ENCODE measurements around the gene LRRC26.

Gene LRRC26

DNA sequence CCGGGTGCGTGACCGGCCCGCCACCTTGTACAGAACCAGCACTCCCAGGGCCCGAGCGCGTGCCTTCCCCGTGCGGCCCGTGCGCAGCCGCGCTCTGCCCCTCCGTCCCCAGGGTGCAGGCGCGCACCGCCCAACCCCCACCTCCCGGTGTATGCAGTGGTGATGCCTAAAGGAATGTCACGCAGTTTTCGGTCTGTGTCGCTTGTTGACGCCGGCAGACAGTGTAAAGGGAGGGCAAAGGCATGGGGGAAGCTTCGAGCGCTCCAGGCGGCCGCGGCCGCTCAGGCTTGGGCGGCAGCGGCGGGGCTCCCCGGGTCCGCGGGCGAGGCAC is 1.3 kb downstream of the LRRC26 start:
- no peak for DNase-seq (ENCODE audit: low read depth in 2 of 2)

DNA sequence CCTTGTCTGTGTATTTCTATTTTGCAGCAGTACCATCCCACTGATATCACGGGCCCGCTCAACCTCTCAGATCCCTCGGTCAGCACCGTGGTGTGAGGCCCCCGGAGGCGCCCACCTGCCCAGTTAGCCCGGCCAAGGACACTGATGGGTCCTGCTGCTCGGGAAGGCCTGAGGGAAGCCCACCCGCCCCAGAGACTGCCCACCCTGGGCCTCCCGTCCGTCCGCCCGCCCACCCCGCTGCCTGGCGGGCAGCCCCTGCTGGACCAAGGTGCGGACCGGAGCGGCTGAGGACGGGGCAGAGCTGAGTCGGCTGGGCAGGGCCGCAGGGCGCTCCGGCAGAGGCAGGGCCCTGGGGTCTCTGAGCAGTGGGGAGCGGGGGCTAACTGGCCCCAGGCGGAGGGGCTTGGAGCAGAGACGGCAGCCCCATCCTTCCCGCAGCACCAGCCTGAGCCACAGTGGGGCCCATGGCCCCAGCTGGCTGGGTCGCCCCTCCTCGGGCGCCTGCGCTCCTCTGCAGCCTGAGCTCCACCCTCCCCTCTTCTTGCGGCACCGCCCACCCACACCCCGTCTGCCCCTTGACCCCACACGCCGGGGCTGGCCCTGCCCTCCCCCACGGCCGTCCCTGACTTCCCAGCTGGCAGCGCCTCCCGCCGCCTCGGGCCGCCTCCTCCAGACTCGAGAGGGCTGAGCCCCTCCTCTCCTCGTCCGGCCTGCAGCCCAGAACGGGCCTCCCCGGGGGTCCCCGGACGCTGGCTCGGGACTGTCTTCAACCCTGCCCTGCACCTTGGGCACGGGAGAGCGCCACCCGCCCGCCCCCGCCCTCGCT is 1.9 kb downstream of the LRRC26 start:
- no peak for DNase-seq (ENCODE audit: low read depth in 2 of 2)

DNA sequence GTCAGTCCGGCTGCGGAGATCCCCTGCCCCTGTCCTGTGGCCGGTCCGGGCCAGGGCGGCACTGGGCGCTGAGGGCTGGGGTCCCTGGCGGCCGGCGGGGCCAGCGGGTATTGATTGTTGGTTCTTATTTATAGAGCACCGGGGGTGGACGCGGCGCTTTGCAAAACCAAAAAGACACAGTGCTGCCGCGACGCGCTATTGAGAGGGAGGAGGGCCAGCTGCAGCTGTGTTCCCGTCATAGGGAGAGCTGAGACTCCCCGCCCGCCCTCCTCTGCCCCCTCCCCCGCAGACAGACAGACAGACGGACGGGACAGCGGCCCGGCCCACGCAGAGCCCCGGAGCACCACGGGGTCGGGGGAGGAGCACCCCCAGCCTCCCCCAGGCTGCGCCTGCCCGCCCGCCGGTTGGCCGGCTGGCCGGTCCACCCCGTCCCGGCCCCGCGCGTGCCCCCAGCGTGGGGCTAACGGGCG is 2.5 kb downstream of the LRRC26 start:
- DNase-seq (ENCODE audit: low read depth in 2 of 2), result no peak

DNA sequence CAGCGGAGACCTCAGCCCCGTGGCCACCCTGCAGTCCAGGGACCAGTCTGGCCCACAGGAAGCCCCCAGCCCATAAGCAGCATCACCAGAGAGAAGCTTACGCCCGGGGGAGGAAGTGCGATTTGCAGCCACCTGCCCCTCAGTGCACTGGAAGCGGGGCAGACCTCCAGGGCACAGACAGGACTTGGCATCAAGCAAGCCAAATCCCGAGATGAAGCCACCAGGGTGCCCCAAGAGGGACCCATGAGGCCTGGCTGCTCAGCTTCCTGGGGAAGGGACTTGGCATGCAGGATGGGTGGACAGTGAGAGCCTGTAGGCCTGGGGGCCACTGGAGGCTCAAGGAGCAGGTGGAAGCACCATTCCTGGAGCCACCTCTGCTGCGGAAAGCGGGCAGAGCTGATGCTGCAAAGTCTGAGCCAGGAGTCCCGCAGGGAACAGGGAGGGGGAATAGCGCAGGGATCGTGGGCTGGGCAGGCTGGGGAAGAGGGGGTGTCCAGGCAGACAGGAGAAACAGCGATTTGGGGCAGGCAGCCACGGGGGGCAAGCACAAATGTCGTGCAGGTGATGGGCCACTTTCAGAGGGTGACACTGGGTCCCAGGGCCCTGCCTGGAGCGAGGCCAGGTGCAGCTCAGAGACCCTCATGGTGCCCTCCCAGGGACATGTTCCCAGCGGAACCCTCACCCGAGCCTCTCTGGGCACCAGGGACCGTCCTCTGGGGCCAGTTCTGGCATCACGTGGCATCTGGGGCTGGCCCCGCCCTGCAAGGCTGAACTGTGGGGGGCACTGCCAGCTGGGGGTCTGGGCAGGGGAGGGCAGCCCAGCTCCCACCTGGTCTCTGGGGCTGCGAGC is 3.2 kb downstream of the LRRC26 start:
- no peak for DNase-seq (ENCODE audit: low read depth in 2 of 2)

DNA sequence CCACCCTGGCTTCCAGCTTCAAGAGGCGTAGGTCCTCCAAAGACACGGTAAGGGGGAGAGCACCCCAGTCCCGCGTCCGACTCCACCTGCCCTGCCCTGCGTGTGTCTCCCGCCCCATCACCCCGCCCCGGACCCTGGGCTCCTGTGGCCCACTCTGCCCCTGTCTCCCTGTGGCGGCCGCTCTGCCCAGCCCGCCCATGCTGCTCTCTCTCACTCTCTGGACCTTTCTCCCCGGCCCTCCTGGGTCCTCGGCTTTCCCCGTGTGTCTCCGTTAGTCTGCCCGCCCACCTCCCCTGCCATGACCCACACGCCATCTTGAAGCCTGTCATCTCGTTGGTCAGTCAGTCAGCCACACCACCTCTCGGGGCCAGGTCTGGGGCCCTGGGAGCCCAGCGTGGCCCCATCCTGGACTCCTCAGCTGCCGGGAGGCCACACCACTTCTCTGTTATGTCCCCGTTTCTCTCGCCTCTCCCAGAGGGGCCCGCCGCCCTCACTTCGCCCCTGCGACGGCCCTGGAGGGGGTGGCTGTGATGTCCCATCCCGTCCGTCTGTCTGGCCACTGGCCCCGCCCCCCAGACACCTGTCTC is 4.5 kb downstream of the LRRC26 start:
- no peak for DNase-seq (ENCODE audit: low read depth in 2 of 2)

DNA sequence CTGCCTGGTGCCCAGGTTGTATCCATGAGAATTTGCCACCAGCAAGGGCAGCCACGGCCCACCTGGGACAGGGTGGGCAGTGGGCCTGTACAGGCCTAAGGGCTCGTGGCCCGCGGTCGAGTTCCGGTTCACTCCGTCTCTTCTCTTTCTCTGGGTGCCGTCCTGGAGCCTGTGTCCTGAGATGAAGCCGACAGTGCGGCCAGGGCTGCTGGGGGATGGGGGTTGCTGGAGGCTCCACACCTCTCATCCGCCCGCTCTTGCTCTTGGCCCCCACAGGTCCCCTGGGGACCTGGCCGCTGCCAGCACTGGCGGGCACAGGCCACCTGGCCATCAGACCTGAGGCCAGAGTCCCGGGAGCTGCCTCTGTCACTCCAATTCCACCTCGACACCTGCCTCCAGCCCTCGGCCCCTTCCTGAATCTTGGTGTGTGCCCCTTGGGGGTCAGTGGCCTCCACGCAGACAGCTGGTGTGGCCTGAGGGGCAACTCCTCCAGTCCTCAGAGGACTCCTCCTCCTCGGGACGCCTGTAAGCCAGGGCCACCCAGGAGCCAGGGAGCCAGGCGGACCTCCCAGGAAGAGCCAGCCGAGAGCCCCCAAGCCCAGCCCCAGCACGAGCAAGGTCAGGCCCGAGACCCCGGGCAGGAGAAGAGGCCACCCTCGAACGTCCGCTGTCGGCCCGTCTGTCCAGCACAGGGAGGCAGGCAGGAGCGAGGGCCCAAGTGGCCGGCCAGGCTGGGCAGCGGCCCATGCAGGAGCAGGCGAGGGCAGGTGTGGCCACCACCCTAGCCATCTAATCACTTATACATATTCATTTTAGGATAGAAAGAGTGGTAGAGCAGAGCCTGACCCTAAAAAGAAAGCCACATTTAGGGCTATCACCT is 5.2 kb downstream of the LRRC26 start:
- DNase-seq (ENCODE audit: low read depth in 2 of 2), result no peak

DNA sequence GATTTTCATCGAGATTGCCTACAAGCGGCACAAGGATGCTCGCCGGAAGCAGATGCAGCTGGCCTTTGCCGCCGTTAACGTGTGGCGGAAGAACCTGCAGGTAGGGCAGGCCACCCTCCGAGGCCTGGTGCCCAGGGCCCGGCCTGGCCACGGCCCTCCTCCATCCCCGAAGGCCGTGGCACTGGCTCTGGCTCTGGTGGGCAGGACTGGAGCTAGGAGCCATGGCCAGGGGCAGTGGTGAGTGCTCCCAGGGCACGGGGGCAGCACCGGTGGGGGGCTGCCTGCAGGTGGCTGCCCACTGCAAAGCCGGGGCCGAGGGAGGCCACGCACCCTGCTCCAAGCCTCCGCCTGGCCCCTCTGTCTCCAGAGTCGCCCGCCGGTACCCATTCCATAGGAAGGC is 6.0 kb downstream of the LRRC26 start:
- DNase-seq (ENCODE audit: low read depth in 2 of 2), result no peak

DNA sequence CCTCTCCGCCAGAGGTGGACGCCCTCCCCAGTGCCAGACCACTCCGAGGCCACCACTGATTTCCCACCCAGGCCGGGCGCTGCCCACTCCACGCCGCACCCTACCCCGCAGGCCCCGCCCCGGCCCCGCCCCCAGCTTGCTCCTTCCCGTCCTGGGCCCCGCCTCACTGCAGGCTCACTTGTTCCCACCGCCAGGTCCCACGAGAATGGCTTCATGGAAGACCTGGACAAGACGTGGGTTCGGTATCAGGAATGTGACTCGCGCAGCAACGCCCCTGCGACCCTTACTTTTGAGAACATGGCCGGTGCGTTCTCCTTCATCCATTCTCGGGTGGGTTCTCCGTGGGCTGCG is 6.5 kb downstream of the LRRC26 start:
- DNase-seq (ENCODE audit: low read depth in 2 of 2), result no peak

DNA sequence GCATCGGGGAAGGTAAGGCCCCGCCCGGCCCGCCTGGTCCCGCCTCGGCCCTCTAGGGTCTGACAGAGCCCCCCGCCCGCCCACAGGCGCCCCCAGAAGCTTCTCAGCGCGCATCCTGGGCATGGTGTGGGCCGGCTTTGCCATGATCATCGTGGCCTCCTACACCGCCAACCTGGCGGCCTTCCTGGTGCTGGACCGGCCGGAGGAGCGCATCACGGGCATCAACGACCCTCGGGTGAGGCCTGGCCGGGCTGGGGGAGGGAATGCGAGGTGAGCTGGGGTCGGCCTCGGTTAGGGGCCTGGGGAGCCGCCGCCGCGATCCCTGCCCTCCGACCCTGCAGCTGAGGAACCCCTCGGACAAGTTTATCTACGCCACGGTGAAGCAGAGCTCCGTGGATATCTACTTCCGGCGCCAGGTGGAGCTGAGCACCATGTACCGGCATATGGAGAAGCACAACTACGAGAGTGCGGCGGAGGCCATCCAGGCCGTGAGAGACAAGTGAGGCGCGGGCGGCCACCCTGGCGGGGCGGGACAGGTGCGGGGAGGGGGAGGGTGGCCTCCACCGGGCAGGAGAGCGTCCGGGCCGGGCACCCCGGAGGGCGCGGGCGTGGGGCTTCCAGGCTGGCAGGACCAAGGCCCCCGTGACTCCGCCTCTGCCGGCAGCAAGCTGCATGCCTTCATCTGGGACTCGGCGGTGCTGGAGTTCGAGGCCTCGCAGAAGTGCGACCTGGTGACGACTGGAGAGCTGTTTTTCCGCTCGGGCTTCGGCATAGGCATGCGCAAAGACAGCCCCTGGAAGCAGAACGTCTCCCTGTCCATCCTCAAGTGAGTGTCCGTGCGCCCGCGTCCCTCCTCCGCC is 7.1 kb downstream of the LRRC26 start:
- no peak for DNase-seq (ENCODE audit: low read depth in 2 of 2)

DNA sequence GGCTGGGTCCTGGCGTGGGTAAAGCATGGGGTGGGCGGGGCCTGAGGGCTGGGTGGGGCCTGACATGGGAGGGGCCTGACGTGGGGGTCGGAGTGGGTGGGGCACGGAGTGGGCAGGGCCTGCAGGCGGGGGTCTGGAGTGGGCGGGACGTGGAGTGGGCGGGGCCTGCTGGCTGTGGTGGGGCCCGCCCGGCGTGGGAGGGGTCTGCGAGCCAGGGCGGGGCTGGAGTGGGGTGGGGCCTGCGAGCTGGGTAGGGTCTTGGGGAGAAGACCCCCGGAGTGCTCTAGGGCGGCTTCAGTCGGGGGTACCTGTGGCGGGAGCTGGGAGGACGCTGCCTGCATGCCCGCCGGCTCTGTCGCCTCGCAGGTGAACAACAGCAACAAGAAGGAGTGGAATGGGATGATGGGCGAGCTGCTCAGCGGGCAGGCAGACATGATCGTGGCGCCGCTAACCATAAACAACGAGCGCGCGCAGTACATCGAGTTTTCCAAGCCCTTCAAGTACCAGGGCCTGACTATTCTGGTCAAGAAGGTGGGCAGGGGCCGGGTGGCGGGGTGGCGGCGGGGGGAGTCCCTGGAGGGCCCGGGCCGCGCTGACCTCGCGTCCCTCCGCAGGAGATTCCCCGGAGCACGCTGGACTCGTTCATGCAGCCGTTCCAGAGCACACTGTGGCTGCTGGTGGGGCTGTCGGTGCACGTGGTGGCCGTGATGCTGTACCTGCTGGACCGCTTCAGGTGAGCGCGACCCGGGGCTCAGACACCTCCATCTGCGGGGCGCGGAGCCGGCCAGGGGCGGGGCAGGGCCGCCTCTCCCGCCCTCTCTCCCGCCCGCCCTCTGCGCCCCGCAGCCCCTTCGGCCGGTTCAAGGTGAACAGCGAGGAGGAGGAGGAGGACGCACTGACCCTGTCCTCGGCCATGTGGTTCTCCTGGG is 8.0 kb downstream of the LRRC26 start:
- no peak for DNase-seq (ENCODE audit: low read depth in 2 of 2)

DNA sequence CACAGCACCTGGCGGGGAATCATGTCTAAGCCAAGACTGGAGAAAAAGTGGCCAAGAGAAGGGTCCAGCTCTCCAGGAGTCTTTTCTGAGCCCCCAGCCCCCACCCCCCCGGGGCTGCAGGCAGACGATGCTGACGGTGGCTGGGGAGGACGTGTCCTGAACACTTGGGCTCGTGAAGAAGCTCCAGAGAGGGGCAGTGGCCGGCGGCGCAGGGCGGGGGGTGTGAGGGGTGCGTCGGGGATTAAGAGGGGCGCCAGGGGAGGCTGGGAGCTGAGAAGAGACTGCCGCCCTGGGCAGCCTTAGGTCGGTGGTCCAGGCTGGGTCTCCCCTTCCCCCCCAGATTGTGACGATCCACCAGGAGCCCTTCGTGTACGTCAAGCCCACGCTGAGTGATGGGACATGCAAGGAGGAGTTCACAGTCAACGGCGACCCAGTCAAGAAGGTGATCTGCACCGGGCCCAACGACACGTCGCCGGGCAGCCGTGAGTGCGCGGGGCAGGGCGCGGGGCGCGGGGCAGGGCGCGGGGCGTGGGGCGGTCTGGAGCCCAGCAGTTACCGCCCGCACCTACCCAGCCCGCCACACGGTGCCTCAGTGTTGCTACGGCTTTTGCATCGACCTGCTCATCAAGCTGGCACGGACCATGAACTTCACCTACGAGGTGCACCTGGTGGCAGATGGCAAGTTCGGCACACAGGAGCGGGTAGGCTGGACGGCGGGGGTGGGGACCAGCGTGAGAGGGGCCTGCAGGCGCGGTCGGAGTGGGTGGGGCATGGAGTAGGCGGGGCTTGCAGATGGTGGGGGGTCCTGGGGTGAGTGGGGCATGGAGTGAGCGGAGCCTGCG is 8.9 kb downstream of the LRRC26 start:
- DNase-seq (ENCODE audit: low read depth in 2 of 2), result no peak

DNA sequence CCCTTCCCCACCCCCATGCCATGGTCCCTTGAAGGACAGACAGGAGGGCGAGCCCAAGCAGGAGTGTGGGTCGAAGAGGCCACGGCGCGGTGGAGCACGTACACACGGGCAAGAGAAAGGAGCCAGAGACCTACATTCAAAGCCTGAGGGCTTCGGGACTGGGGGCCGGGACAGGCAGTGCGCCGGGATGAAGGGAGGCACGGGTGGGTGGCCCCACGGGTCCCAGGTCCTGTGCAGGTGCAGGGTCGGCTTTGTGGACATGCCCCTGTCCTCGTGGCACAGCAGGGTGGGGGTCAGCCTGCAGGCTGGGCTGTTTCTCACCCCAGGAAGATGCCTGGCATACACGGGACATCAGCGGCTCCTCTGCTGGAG is 9.8 kb downstream of the LRRC26 start:
- DNase-seq (ENCODE audit: low read depth in 2 of 2), result no peak

DNA sequence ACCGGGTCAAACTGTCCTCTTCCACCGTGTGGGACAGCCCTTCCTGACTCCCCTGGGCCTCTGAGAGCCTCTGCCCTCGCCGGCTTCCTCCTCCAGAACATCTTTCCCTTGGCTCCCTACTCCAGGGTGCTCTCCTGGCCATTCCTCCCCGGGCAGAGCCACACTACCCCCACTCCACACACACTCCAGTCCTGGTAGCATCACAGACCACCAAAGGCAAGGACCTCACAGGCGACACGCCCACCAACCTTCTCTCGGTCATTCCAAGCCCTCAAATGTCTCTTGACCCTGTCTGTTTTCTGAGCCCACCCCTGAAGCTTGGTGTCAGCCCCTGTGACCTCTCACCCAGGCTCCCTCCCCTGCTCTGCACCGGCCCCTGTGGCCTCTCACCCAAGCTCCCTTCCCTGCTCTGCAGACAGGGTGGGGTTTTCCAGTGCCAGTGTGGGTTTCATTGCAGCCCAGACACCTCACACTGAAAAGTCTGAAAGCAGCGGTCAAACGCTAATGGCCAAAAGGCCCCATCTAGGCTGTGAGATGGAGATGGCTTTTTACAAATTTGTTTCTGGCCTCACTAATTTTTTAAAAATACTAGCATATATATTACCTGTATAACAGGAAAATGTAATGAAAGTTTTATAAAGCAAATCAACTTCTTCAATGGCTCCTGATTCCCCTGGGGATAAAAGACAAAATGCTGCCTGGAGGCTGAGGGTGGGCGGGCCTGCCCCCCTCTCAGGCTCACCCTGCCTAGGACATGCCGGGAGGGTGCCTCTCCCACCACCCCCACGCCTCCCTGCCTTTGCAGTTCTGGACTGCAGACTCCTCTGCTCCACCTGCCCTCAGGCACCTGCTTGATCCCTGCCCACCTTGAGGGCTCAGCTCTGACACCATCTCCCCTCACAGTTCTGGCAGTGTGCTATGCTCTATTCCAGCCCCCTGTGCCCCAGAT is 10.5 kb downstream of the LRRC26 start:
- no peak for DNase-seq (ENCODE audit: low read depth in 2 of 2)

DNA sequence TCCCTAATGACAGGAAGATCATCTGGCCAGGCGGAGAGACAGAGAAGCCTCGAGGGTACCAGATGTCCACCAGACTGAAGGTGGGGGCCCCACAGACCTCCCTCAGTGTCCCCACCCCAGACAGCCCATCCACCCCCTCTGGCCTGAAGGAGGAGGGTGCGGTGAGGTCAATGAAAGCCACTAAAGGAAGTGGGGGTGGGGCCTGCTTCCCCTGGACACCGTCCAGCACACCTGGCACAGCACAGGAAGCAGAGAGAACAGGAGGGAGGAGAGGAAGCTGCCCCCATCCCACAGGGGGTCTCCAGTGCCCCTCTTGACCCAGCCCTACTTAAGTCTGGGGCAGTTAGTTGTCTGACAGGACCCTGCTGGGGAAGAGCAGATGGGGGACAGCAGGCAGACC is 11.2 kb downstream of the LRRC26 start:
- DNase-seq (ENCODE audit: low read depth in 2 of 2), result no peak

DNA sequence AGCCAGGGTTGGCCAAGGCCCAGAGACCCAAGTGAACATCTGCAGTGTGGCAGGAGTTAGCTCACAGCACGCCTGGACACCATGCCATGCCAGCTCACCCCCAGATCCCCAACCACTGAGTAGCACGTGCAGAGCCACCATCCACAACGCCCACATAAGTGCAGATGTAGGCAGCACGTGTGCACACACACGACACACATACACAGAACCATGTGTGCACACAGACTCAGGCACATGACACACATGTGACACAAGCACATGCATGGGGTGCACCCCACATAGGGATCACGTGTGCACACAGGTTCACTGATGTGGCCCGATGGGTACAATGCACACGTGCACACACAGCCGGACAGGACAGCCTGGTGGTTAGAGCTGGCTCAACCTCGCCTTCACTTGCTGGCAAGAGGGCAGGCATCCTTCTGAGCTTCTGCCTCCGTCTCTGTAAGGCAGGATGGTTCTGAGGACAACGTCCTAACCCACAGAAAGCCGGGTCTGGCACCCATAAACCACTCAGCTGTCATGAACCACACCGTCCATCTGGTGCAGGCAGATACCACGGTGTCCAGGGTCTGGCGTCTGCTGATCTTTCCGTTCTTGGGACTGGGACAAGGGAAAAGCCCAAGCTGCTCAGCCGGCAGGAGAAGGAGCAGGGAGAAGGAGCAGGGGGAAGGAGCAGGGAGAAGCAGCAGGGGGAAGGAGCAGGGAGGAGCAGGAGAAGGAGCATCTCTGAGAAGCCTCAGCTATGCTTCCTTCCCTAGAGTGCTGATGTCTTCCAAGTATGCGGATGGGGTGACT is 12.0 kb downstream of the LRRC26 start:
- DNase-seq (ENCODE audit: low read depth in 2 of 2), result no peak

DNA sequence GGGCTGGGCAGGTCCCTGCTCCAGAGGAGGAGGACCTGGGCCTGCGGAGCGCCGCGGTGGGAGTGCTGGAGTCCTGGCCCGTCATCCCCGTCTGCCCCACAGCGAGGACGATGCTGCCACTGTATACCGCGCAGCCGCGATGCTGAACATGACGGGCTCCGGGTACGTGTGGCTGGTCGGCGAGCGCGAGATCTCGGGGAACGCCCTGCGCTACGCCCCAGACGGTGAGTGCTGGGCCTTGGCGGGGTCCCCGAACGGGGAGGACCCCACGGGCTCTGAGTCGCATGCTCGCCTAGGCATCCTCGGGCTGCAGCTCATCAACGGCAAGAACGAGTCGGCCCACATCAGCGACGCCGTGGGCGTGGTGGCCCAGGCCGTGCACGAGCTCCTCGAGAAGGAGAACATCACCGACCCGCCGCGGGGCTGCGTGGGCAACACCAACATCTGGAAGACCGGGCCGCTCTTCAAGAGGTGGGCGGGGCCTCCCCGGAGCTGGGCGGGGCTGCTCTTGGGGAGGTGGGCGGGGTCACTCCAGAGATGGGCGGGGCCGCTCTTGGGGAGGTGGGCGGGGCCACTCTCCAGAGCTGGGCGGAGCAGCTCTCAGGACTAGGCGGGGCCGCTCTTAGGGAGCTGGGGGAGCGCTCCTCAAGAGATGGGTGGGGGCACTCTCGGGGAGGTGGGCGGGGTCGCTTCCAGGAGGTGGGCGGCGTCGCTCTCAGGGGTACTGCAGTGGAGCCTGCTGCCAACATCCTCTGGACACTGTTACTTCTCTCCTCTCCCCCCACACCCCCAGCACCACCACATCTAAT is 13.1 kb downstream of the LRRC26 start:
- DNase-seq (ENCODE audit: low read depth in 2 of 2), result peak in 1 of 2 donors; percentile 39
